MCF 10A (cell line): ENCODE data around the gene KRTAP9-7. TPM values are rescaled to one million over a fixed set of nuclear protein-coding genes. Genes with fewer than 3 reads are reported as not detected.

ENCODE experiments used
- BruUV-seq: library from RNA; stranded (reverse); fragments of 400-500 nt; replicated peaks from 2 replicates; lab custom pipeline; 2021; lab: Mats Ljungman, UMichigan
- CTCF ChIA-PET: fragments of 300-600 bp; sonication (Branson Sonifier 250); formaldehyde crosslinking; extraction: SDS; loops from one replicate; lab custom pipeline; 2021; ENCODE audit warnings: antibody characterized with exemption, inconsistent platforms; lab: Yijun Ruan, JAX
- POLR2A ChIA-PET: fragments of 300-600, 350-650 bp; sonication (Branson Sonifier 250); formaldehyde crosslinking; extraction: SDS; loops from one replicate; lab custom pipeline; 2020; ENCODE audit warnings: antibody characterized with exemption, inconsistent platforms; lab: Yijun Ruan, JAX
- DNase-seq: peaks from one replicate; pipeline ENCODE4 v3.0.0-alpha.2; 2018; ENCODE audit not compliant: unreplicated experiment
- H3K27ac Mint-ChIP-seq: one replicate; pipeline ENCODE4 v1.8.0; 2022; ENCODE audit warnings: mild to moderate bottlenecking, low read depth, mixed read lengths; ENCODE audit not compliant: unreplicated experiment
- H3K27me3 Mint-ChIP-seq: one replicate; pipeline ENCODE4 v1.8.0; 2022; ENCODE audit warnings: mixed read lengths; ENCODE audit not compliant: insufficient read depth, unreplicated experiment
- H3K36me3 Mint-ChIP-seq: one replicate; pipeline ENCODE4 v1.8.0; 2022; ENCODE audit warnings: mild to moderate bottlenecking, moderate library complexity, mixed read lengths; ENCODE audit not compliant: insufficient read depth, unreplicated experiment
- H3K4me1 Mint-ChIP-seq: one replicate; pipeline ENCODE4 v1.8.0; 2022; ENCODE audit warnings: mixed read lengths; ENCODE audit not compliant: insufficient read depth, unreplicated experiment
- H3K4me3 Mint-ChIP-seq: one replicate; pipeline ENCODE4 v1.8.0; 2022; ENCODE audit warnings: mild to moderate bottlenecking, moderate library complexity, mixed read lengths; ENCODE audit not compliant: unreplicated experiment
- H3K9me3 Mint-ChIP-seq: one replicate; pipeline ENCODE4 v1.8.0; 2022; ENCODE audit warnings: mixed read lengths; ENCODE audit not compliant: unreplicated experiment
- CTCF ChIP-seq: fragments of 200-600 bp; IDR thresholded peaks from one replicate; pipeline ENCODE4 v1.8.0; 2022; ENCODE audit warnings: antibody characterized with exemption, mild to moderate bottlenecking; ENCODE audit not compliant: unreplicated experiment
- intact Hi-C: fragments of 100-400 bp; cut with micrococcal nuclease; formaldehyde crosslinking; loops from 2 replicates; pipeline ENCODE4 v1.14.1; 2022
- total RNA-seq: library from RNA; stranded (reverse); gene quantifications from 2 replicates; pipeline ENCODE4 v1.2.3, GENCODE V29; 2022

KRTAP9-7 gene
- total RNA-seq, 1 experiment from 2014 or later, result not detected

GRCh38 chr17:41308251-41308917, 32.9 kb downstream of the KRTAP9-7 start:
- Mint-ChIP-seq H3K9me3 (no peaks in the 10 kb centered on the region), H3K4me3 (no peak overlapping the region), H3K27me3 (peaks cover 46% of the 10 kb centered on the region), H3K4me1 (no peaks in the 10 kb centered on the region), H3K27ac (no peak overlapping the region), H3K36me3 (no peaks in the 10 kb centered on the region)
- POLR2A ChIA-PET, result interaction anchor here (0.7 kb wide), 2 partner anchors 240 to 662 kb away, joined by 3 to 5 read pairs; no protein-coding TSS in a partner anchor
- CTCF ChIA-PET, result no interaction called here
- intact Hi-C loops, result no loop called here
- no TSS peak for BruUV-seq
- no peak for TF ChIP-seq CTCF
- DNase-seq, result no peak

GRCh38 chr17:41308918-41309359, 33.4 kb downstream of the KRTAP9-7 start, which contains the start of gene KRTAP16-1:
KRTAP16-1 (minus strand) TSS chr17:41309309; CDS start chr17:41309253, 56 bp downstream.
- no peaks in the 10 kb centered on the region for H3K36me3 Mint-ChIP-seq
- no peak for DNase-seq
- no TSS peak for BruUV-seq
- no peaks in the 10 kb centered on the region for H3K9me3 Mint-ChIP-seq
- intact Hi-C loops, result no loop called here
- H3K27ac Mint-ChIP-seq, result no peak within 1 kb of the TSS
- no peak within 1 kb of the TSS for H3K4me3 Mint-ChIP-seq
- ChIA-PET CTCF (no interaction called here), POLR2A (interaction anchor here (0.6 to 0.7 kb wide), 3 partner anchors 239 to 662 kb away, joined by 3 to 5 read pairs (median 3); no protein-coding TSS in a partner anchor)
- TF ChIP-seq CTCF, result no peak
- H3K27me3 Mint-ChIP-seq, result peaks cover 46% of the 10 kb centered on the region
- H3K4me1 Mint-ChIP-seq, result no peaks in the 10 kb centered on the region

GRCh38 chr17:41311111-41311510, 35.6 kb downstream of the KRTAP9-7 start:
- ChIA-PET CTCF (interaction anchor here (1.2 kb wide), 1 partner anchor 208 kb away, joined by 4 read pairs; the partner anchor contains the start of gene KRT15), POLR2A (no interaction called here)
- no peaks in the 10 kb centered on the region for H3K9me3 Mint-ChIP-seq

More at GRCh38 chr17:41311111-41311510, 35.6 kb downstream of the KRTAP9-7 start:
- DNase-seq, result no peak
- intact Hi-C loops, result no loop called here
- Mint-ChIP-seq H3K27ac (no peak overlapping the region), H3K27me3 (peaks cover 46% of the 10 kb centered on the region), H3K4me3 (no peak overlapping the region), H3K4me1 (no peaks in the 10 kb centered on the region), H3K36me3 (no peaks in the 10 kb centered on the region)
- no peak for TF ChIP-seq CTCF
- no TSS peak for BruUV-seq
